HCT116 (cell line): ENCODE results near the gene NKX6-2. TPM values are rescaled to one million over a fixed set of nuclear protein-coding genes. Genes with fewer than 3 reads are reported as not detected.

ENCODE experiments used
- ATAC-seq: fragments of 200-7000 bp; cut with Tn5 transposase; 2 replicates; pipeline ENCODE4 v1.9.1; 2020; ENCODE audit warnings: mild to moderate bottlenecking, moderate library complexity
- BruUV-seq: library from RNA; stranded (reverse); fragments of 400-500 nt; replicated peaks from 2 replicates; lab custom pipeline; 2021; lab: Mats Ljungman, UMichigan
- CTCF ChIA-PET: fragments of 300-600 bp; sonication (Branson Sonifier 250); formaldehyde crosslinking; loops from one replicate; lab custom pipeline; 2021; ENCODE audit warnings: antibody characterized with exemption; lab: Charles Lee
- POLR2A ChIA-PET: fragments of 300-600, 350-600 bp; sonication (Branson Sonifier 250); formaldehyde crosslinking; loops from one replicate; lab custom pipeline; 2021; ENCODE audit warnings: antibody characterized with exemption; lab: Charles Lee
- RAD21 ChIA-PET, 2 experiments: fragments of 300-600 bp; sonication (Branson Sonifier 250); formaldehyde crosslinking; loops; one replicate each; lab custom pipeline; 2023; ENCODE audit warnings: low total read pairs in 2 of 2; ENCODE audit not compliant: uncharacterized antibody in 2 of 2, unreplicated experiment in 2 of 2, low non-redundant PET in 1 of 2; lab: Charles Lee
- DNase-seq: peaks from one replicate; pipeline ENCODE4 v3.0.0-alpha.2; 2010; ENCODE audit warnings: low read depth, low spot score
- H2AFZ ChIP-seq: fragments of 200-600 bp; shearing (Covaris generic), sonication (generic); 2 replicates; pipeline ENCODE4 v1.6.1; 2017; ENCODE audit warnings: low read depth, mixed run types, mixed read lengths, antibody characterized with exemption, low read length; ENCODE audit not compliant: poor library complexity, severe bottlenecking
- H3K27ac ChIP-seq: 2 replicates; pipeline ENCODE4 v1.5.1; 2012; ENCODE audit warnings: low read depth, low read length
- H3K27me3 ChIP-seq: fragments of 200-600 bp; sonication (generic); 2 replicates; pipeline ENCODE4 v1.6.1; 2016; ENCODE audit warnings: mixed run types, low read length, mixed read lengths; ENCODE audit not compliant: insufficient read depth
- H3K36me3 ChIP-seq, 2 experiments: fragments of 200-500 bp in 1 of 2; fragments of 200-600 bp in 1 of 2; sonication (Bioruptor generic) in 1 of 2; sonication (generic) in 1 of 2; 2 replicates each; pipeline versions ENCODE4 v1.5.1 to v1.6.1; 2014 to 2016; ENCODE audit warnings: low read length in 2 of 2, inconsistent platforms in 1 of 2, mixed read lengths in 1 of 2, mixed run types in 1 of 2; ENCODE audit not compliant: insufficient read depth in 2 of 2, control insufficient read depth in 1 of 2
- H3K4me1 ChIP-seq, 2 experiments: fragments of 200-600 bp in 1 of 2; sonication (generic) in 1 of 2; 2 replicates each; pipeline versions ENCODE4 v1.5.1 to v1.6.1; 2012 to 2017; ENCODE audit warnings: low read length in 2 of 2, inconsistent platforms in 1 of 2, mild to moderate bottlenecking in 1 of 2, mixed read lengths in 1 of 2, mixed run types in 1 of 2, moderate library complexity in 1 of 2; ENCODE audit not compliant: insufficient read depth in 2 of 2, control insufficient read depth in 1 of 2
- H3K4me2 ChIP-seq: fragments of 200-600 bp; sonication (generic); 2 replicates; pipeline ENCODE4 v1.6.1; 2017; ENCODE audit warnings: mixed run types, low read length, mixed read lengths
- H3K4me3 ChIP-seq, 2 experiments: fragments of 200-600 bp in 1 of 2; sonication (generic) in 1 of 2; replicated peaks in 1 of 2; 2 replicates each; pipeline ENCODE4 v1.5.1; 2011 to 2016; ENCODE audit warnings: low read length in 2 of 2, control low read depth in 1 of 2, low read depth in 1 of 2, mild to moderate bottlenecking in 1 of 2, mixed read lengths in 1 of 2, mixed run types in 1 of 2
- H3K79me2 ChIP-seq: fragments of 200-600 bp; sonication (generic); 2 replicates; pipeline ENCODE4 v1.6.1; 2017; ENCODE audit warnings: mild to moderate bottlenecking, mixed run types, low read length, moderate library complexity, mixed read lengths; ENCODE audit not compliant: insufficient read depth
- H3K9ac ChIP-seq: fragments of 200-600 bp; sonication (generic); 2 replicates; pipeline ENCODE4 v1.6.1; 2016; ENCODE audit warnings: low read length, mixed read lengths
- H3K9me2 ChIP-seq: fragments of 200-600 bp; sonication (generic), shearing (Covaris generic); 2 replicates; pipeline ENCODE4 v1.6.1; 2017; ENCODE audit warnings: mixed run types, mild to moderate bottlenecking, moderate library complexity; ENCODE audit not compliant: insufficient read depth
- H3K9me3 ChIP-seq, 2 experiments: fragments of 200-500 bp in 1 of 2; fragments of 200-600 bp in 1 of 2; sonication (Bioruptor generic) in 1 of 2; sonication (generic) in 1 of 2; 2 replicates each; pipeline ENCODE4 v1.6.1; 2014 to 2017; ENCODE audit warnings: low read length in 2 of 2, mixed read lengths in 2 of 2, inconsistent platforms in 1 of 2, low read depth in 1 of 2, mild to moderate bottlenecking in 1 of 2, mixed run types in 1 of 2, moderate library complexity in 1 of 2; ENCODE audit not compliant: control insufficient read depth in 1 of 2, insufficient read depth in 1 of 2
- H4K20me1 ChIP-seq: fragments of 200-600 bp; sonication (generic), shearing (Covaris generic); 2 replicates; pipeline ENCODE4 v1.6.1; 2017; ENCODE audit warnings: mixed run types, mild to moderate bottlenecking, moderate library complexity; ENCODE audit not compliant: insufficient read depth
- ATF3 ChIP-seq: IDR thresholded peaks from 2 replicates; pipeline ENCODE4 v1.6.1; 2012
- CBX3 ChIP-seq: IDR thresholded peaks from 2 replicates; pipeline ENCODE4 v1.6.1; 2012; ENCODE audit warnings: low read depth
- CEBPB ChIP-seq: IDR thresholded peaks from 2 replicates; pipeline ENCODE4 v1.6.1; 2012; ENCODE audit warnings: low read depth
- EGR1 ChIP-seq: IDR thresholded peaks from 2 replicates; pipeline ENCODE4 v1.6.1; 2012; ENCODE audit warnings: low read depth
- EZH2 ChIP-seq: fragments of 200-600 bp; sonication (generic); IDR thresholded peaks from 2 replicates; pipeline ENCODE4 v1.6.1; 2017; ENCODE audit warnings: antibody characterized with exemption, mixed run types
- FOSL1 ChIP-seq: IDR thresholded peaks from 2 replicates; pipeline ENCODE4 v1.6.1; 2012; ENCODE audit warnings: low read depth
- JUND ChIP-seq: IDR thresholded peaks from 2 replicates; pipeline ENCODE4 v1.6.1; 2012
- POLR2AphosphoS5 ChIP-seq: IDR thresholded peaks from 2 replicates; pipeline ENCODE4 v1.6.1; 2011; ENCODE audit warnings: mild to moderate bottlenecking, low read depth, low read length, moderate library complexity
- SIN3A ChIP-seq: IDR thresholded peaks from 2 replicates; pipeline ENCODE4 v1.6.1; 2012; ENCODE audit warnings: low read depth
- SP1 ChIP-seq: IDR thresholded peaks from 2 replicates; pipeline ENCODE4 v1.6.1; 2012; ENCODE audit warnings: low read depth
- ZFX ChIP-seq: fragments of 450-650 bp; IDR thresholded peaks from 2 replicates; pipeline ENCODE4 v1.6.1; 2017
- ZNF274 ChIP-seq: fragments of 200-500 bp; sonication (Bioruptor generic); IDR thresholded peaks from 2 replicates; pipeline ENCODE4 v1.6.1; 2014; ENCODE audit warnings: mild to moderate bottlenecking, low read depth, low read length, inconsistent platforms
- intact Hi-C: fragments of 100-400 bp; cut with micrococcal nuclease; formaldehyde crosslinking; loops from 2 replicates; pipeline ENCODE4 v1.10.0; 2022
- total RNA-seq: library from RNA; stranded (reverse); gene quantifications from one replicate; pipeline ENCODE4 v1.2.1, GENCODE V29; 2021; ENCODE audit not compliant: unreplicated experiment
- TF ChIP-seq, protein P1 (sequence below): IDR thresholded peaks from 2 replicates; pipeline ENCODE4 v1.6.1; 2011; ENCODE audit warnings: mild to moderate bottlenecking, low read length, moderate library complexity; ENCODE audit not compliant: insufficient replicate concordance; ENCODE audit errors: extremely low read depth

NKX6-2 gene
- total RNA-seq, 1 experiment from 2014 or later: not detected

DNA sequence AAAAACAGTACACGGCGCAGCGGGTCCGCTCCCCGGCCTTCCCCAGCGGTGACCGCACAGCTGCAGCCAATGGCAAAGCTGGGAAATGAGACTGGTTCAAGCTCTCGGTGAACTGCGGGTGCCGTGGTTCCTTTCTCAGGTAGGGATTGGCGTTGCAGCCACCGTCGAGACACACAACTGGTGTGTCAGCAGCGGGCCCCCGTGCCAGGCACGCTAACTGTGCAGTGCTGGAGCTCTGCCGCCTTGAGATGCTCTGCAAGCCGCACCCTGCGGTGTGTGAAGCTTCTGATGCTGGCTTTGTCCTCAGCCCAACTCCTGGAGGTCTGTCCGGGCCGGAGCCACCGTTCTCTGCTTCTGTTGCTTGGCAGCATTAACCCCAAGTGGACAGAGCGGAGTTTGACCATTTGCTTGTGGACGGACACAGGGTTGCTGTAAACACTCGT is 20.6 kb upstream of the NKX6-2 start:
- no peak for TF ChIP-seq ZFX
- no peak for TF ChIP-seq EZH2
- TF ChIP-seq SP1: no peak
- TF ChIP-seq EGR1: no peak
- TF ChIP-seq JUND: no peak
- TF ChIP-seq POLR2AphosphoS5: no peak
- no peak for TF ChIP-seq CBX3
- no peak for TF ChIP-seq FOSL1
- TF ChIP-seq ATF3: no peak
- TF ChIP-seq CEBPB: no peak
- TF ChIP-seq SIN3A: no peak
- TF ChIP-seq, protein P1, sequence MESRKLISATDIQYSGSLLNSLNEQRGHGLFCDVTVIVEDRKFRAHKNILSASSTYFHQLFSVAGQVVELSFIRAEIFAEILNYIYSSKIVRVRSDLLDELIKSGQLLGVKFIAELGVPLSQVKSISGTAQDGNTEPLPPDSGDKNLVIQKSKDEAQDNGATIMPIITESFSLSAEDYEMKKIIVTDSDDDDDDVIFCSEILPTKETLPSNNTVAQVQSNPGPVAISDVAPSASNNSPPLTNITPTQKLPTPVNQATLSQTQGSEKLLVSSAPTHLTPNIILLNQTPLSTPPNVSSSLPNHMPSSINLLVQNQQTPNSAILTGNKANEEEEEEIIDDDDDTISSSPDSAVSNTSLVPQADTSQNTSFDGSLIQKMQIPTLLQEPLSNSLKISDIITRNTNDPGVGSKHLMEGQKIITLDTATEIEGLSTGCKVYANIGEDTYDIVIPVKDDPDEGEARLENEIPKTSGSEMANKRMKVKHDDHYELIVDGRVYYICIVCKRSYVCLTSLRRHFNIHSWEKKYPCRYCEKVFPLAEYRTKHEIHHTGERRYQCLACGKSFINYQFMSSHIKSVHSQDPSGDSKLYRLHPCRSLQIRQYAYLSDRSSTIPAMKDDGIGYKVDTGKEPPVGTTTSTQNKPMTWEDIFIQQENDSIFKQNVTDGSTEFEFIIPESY: no peak
- no peak for TF ChIP-seq ZNF274
- ATAC-seq (no peak; the same call in 1 of the 2 replicates), DNase-seq (no peak)
- H2AFZ ChIP-seq: no peak overlapping the region
- RAD21 ChIA-PET: no interaction called here
- H4K20me1 ChIP-seq: no peaks in the 10 kb centered on the region
- H3K36me3 ChIP-seq: no peaks in the 10 kb centered on the region
- H3K4me3 ChIP-seq: no peak overlapping the region
- H3K9ac ChIP-seq: no peak overlapping the region
- no peak overlapping the region for H3K27ac ChIP-seq
- H3K9me3 ChIP-seq: no peaks in the 10 kb centered on the region
- H3K27me3 ChIP-seq: no peaks in the 10 kb centered on the region
- BruUV-seq: no TSS peak
- H3K79me2 ChIP-seq: no peaks in the 10 kb centered on the region
- intact Hi-C loops: no loop called here
- no peak overlapping the region for H3K4me2 ChIP-seq
- POLR2A ChIA-PET: no interaction called here
- CTCF ChIA-PET: no interaction called here
- no peaks in the 10 kb centered on the region for H3K9me2 ChIP-seq
- H3K4me1 ChIP-seq: no peaks in the 10 kb centered on the region
